H1 (cell line): ENCODE results near the gene CDH10. TPM values are rescaled to one million over a fixed set of nuclear protein-coding genes. Genes with fewer than 3 reads are reported as not detected.

ENCODE experiments used
- CTCF ChIA-PET: fragments of 300-600 bp; sonication (Branson Sonifier 250); formaldehyde crosslinking; loops from one replicate; lab custom pipeline; 2021; ENCODE audit not compliant: partially characterized antibody; lab: Charles Lee
- POLR2A ChIA-PET: fragments of 300-600 bp; sonication (Branson Sonifier 250); formaldehyde crosslinking; loops from one replicate; lab custom pipeline; 2021; ENCODE audit warnings: inconsistent platforms; ENCODE audit not compliant: partially characterized antibody; lab: Charles Lee
- DNase-seq, 2 experiments: peaks; one replicate each; pipeline versions ENCODE4 v3.0.0 to v3.0.0-alpha.2; 2010 to 2022; ENCODE audit warnings: low spot score in 2 of 2, low read depth in 1 of 2, mixed read lengths in 1 of 2
- FAIRE-seq: peaks from 2 replicates; lab custom pipeline; 2011; peaks lifted over from hg19 to GRCh38; lab: Jason Lieb, UNC
- H2AFZ ChIP-seq: 2 replicates; pipeline ENCODE4 v1.8.1; 2012; ENCODE audit warnings: low read length, inconsistent platforms
- H2AK5ac ChIP-seq: 2 replicates; pipeline ENCODE4 v1.6.1; 2013; ENCODE audit warnings: low read depth, low read length
- H2BK120ac ChIP-seq: replicated peaks from 2 replicates; pipeline ENCODE3; 2013; ENCODE audit warnings: low read depth, low read length, inconsistent platforms
- H2BK12ac ChIP-seq: 2 replicates; pipeline ENCODE4 v1.6.1; 2013; ENCODE audit warnings: low read depth, low read length
- H2BK15ac ChIP-seq: 2 replicates; pipeline ENCODE4 v1.6.1; 2013; ENCODE audit warnings: low read length
- H2BK20ac ChIP-seq: 2 replicates; pipeline ENCODE4 v1.6.1; 2013; ENCODE audit warnings: low read length
- H2BK5ac ChIP-seq: 2 replicates; pipeline ENCODE4 v1.6.1; 2013; ENCODE audit warnings: low read depth, low read length
- H3K14ac ChIP-seq: 2 replicates; pipeline ENCODE4 v1.6.1; 2013; ENCODE audit warnings: inconsistent platforms; ENCODE audit not compliant: insufficient read length
- H3K18ac ChIP-seq: 2 replicates; pipeline ENCODE4 v1.6.1; 2013; ENCODE audit warnings: low read length; ENCODE audit errors: extremely low read depth
- H3K23ac ChIP-seq: 2 replicates; pipeline ENCODE4 v1.6.1; 2013; ENCODE audit warnings: inconsistent platforms; ENCODE audit not compliant: insufficient read length
- H3K23me2 ChIP-seq: 2 replicates; pipeline ENCODE4 v1.6.1; 2013; ENCODE audit warnings: low read depth, low read length
- H3K27ac ChIP-seq: 2 replicates; pipeline ENCODE4 v1.6.1; 2011; ENCODE audit warnings: low read depth, low read length, inconsistent platforms
- H3K27me3 ChIP-seq, 4 experiments: replicated peaks in 1 of 4; 1 replicate in 1 of 4; 2 replicates in 3 of 4; pipeline versions ENCODE4 v1.6.1 to v1.8.1; 2011 to 2013; ENCODE audit warnings: low read length in 3 of 4, mild to moderate bottlenecking in 3 of 4, inconsistent platforms in 2 of 4, mixed read lengths in 2 of 4, moderate library complexity in 1 of 4; ENCODE audit not compliant: control insufficient read depth in 3 of 4, insufficient read depth in 3 of 4; ENCODE audit errors: extremely low read depth in 1 of 4
- H3K36me3 ChIP-seq, 4 experiments: 2 replicates each; pipeline versions ENCODE4 v1.6.1 to v1.8.1; 2011 to 2013; ENCODE audit warnings: mild to moderate bottlenecking in 4 of 4, low read length in 3 of 4, moderate library complexity in 2 of 4, control low read depth in 1 of 4, inconsistent platforms in 1 of 4; ENCODE audit not compliant: insufficient read depth in 4 of 4, control insufficient read depth in 2 of 4
- H3K4ac ChIP-seq: replicated peaks from 2 replicates; pipeline ENCODE3; 2013; ENCODE audit warnings: low read length, low read depth, mixed read lengths, inconsistent platforms; ENCODE audit not compliant: insufficient read length
- H3K4me1 ChIP-seq, 4 experiments: replicated peaks in 1 of 4; 1 replicate in 1 of 4; 2 replicates in 3 of 4; pipeline versions ENCODE4 v1.6.1 to v1.8.1; 2011 to 2013; ENCODE audit warnings: low read length in 3 of 4, inconsistent platforms in 2 of 4, mixed read lengths in 1 of 4; ENCODE audit not compliant: insufficient read depth in 4 of 4, control insufficient read depth in 3 of 4
- H3K4me2 ChIP-seq, 2 experiments: 2 replicates each; pipeline versions ENCODE4 v1.6.1 to v1.8.1; 2011 to 2013; ENCODE audit warnings: low read depth in 2 of 2, low read length in 2 of 2, control low read depth in 1 of 2, inconsistent platforms in 1 of 2, mild to moderate bottlenecking in 1 of 2; ENCODE audit not compliant: insufficient read depth in 1 of 2
- H3K4me3 ChIP-seq, 4 experiments: fragments of 200-600, 300-600 bp in 1 of 4; sonication (generic), shearing (Covaris generic), sonication (Bioruptor Twin) in 1 of 4; 2 replicates each; pipeline versions ENCODE4 v1.5.1 to v1.8.1; 2011 to 2016; ENCODE audit warnings: low read length in 4 of 4, low read depth in 3 of 4, control low read depth in 2 of 4, inconsistent platforms in 2 of 4, mild to moderate bottlenecking in 2 of 4, mixed read lengths in 1 of 4, moderate library complexity in 1 of 4; ENCODE audit not compliant: insufficient read depth in 2 of 4; ENCODE audit errors: extremely low read depth in 1 of 4
- H3K56ac ChIP-seq: replicated peaks from 2 replicates; pipeline ENCODE3; 2013; ENCODE audit warnings: low read depth, mild to moderate bottlenecking, mixed read lengths, low read length, inconsistent platforms; ENCODE audit not compliant: insufficient read length
- H3K79me1 ChIP-seq: 2 replicates; pipeline ENCODE4 v1.6.1; 2013; ENCODE audit warnings: low read depth, low read length, control low read depth
- H3K79me2 ChIP-seq, 2 experiments: 2 replicates each; pipeline versions ENCODE4 v1.6.1 to v1.8.1; 2012 to 2013; ENCODE audit warnings: low read length in 2 of 2, mild to moderate bottlenecking in 2 of 2, inconsistent platforms in 1 of 2; ENCODE audit not compliant: insufficient read depth in 2 of 2, control insufficient read depth in 1 of 2
- H3K9ac ChIP-seq, 4 experiments: replicated peaks in 1 of 4; 1 replicate in 1 of 4; 2 replicates in 3 of 4; pipeline versions ENCODE4 v1.6.1 to v1.8.1; 2011 to 2013; ENCODE audit warnings: low read depth in 3 of 4, low read length in 3 of 4, control low read depth in 2 of 4, mild to moderate bottlenecking in 2 of 4, moderate library complexity in 2 of 4, inconsistent platforms in 1 of 4; ENCODE audit errors: extremely low read depth in 1 of 4
- H3K9me3 ChIP-seq, 2 experiments: 2 replicates each; pipeline versions ENCODE4 v1.6.1 to v1.8.1; 2012 to 2013; ENCODE audit warnings: mild to moderate bottlenecking in 2 of 2, moderate library complexity in 2 of 2, control low read depth in 1 of 2, inconsistent platforms in 1 of 2, low read depth in 1 of 2, low read length in 1 of 2, mixed read lengths in 1 of 2; ENCODE audit not compliant: insufficient read depth in 2 of 2
- H4K20me1 ChIP-seq, 2 experiments: replicated peaks in 1 of 2; 2 replicates each; pipeline versions ENCODE3 to v1.8.1; 2011 to 2013; ENCODE audit warnings: inconsistent platforms in 2 of 2, low read length in 2 of 2, mild to moderate bottlenecking in 1 of 2; ENCODE audit not compliant: insufficient read depth in 2 of 2, control insufficient read depth in 1 of 2
- H4K5ac ChIP-seq: 2 replicates; pipeline ENCODE4 v1.6.1; 2013; ENCODE audit warnings: low read length, low read depth, mixed read lengths, inconsistent platforms; ENCODE audit not compliant: insufficient read length
- H4K8ac ChIP-seq: 2 replicates; pipeline ENCODE4 v1.8.0; 2013; ENCODE audit warnings: mild to moderate bottlenecking, moderate library complexity, low read length, inconsistent platforms; ENCODE audit not compliant: insufficient read depth; ENCODE audit errors: extremely low read depth
- H4K91ac ChIP-seq: replicated peaks from 2 replicates; pipeline ENCODE3; 2013; ENCODE audit warnings: low read length, mixed read lengths, inconsistent platforms; ENCODE audit not compliant: insufficient read length
- ATF2 ChIP-seq: IDR thresholded peaks from 2 replicates; pipeline ENCODE4 v1.6.1; 2012; ENCODE audit warnings: low read length, inconsistent platforms
- BCL11A ChIP-seq, 2 experiments: IDR thresholded peaks; one replicate each; pipeline ENCODE4 v1.6.1; 2011; ENCODE audit warnings: low read depth in 2 of 2, low read length in 2 of 2, mild to moderate bottlenecking in 2 of 2
- CHD2 ChIP-seq: IDR thresholded peaks from 2 replicates; pipeline ENCODE4 v1.6.1; 2012; ENCODE audit warnings: low read length, improper control_type of control experiment
- PHF8 ChIP-seq: fragments of 200-600 bp; sonication (generic); conservative IDR thresholded peaks from 2 replicates; pipeline ENCODE4 v1.7.1; 2012; ENCODE audit warnings: low read depth, mild to moderate bottlenecking, inconsistent platforms, low read length, moderate library complexity
- TAF1 ChIP-seq: IDR thresholded peaks from 2 replicates; pipeline ENCODE4 v1.6.1; 2011; ENCODE audit warnings: mild to moderate bottlenecking, low read depth, low read length
- TBP ChIP-seq: IDR thresholded peaks from 2 replicates; pipeline ENCODE4 v1.6.1; 2011; ENCODE audit warnings: low read depth, low read length, improper control_type of control experiment
- YY1 ChIP-seq: IDR thresholded peaks from 2 replicates; pipeline ENCODE4 v1.6.1; 2011; ENCODE audit warnings: low read depth, mild to moderate bottlenecking, low read length
- WGBS, 2 experiments: shearing (Covaris generic) in 1 of 2; methylation state at CpG; one replicate each; pipeline versions ENCODE4 v1.1.6 to v1.1.7; 2013 to 2015; ENCODE audit warnings: low lambda C conversion rate in 2 of 2, mixed read lengths in 2 of 2, inconsistent platforms in 1 of 2, low coverage in 1 of 2, missing lambda C conversion rate in 1 of 2; ENCODE audit not compliant: insufficient replicate concordance in 2 of 2, insufficient coverage in 1 of 2, insufficient read length in 1 of 2; ENCODE audit errors: extremely low coverage in 1 of 2, missing lambda C conversion rate in 1 of 2; 5-methylcytosine and 5-hydroxymethylcytosine counted together
- polyA plus RNA-seq, 7 experiments: library from polyadenylated mRNA; depleted of rRNA in 3 of 7; stranded (reverse) in 5 of 7; unstranded in 2 of 7; fragments of >200 nt in 5 of 7; fragments of 200-250 nt in 2 of 7; gene quantifications; 1 replicate in 5 of 7; 2 replicates in 1 of 7; 4 replicates in 1 of 7; pipeline versions ENCODE4 v1.2.1 to v1.2.3, GENCODE V29; 2011 to 2013; ENCODE audit warnings: missing spikeins in 2 of 7, mixed read lengths in 2 of 7
- total RNA-seq: library from RNA; stranded (reverse); fragmentation: NEBNext Ultra II Directional; extraction: Animal tissue kit (Norgen Biotek cat#: 25700); gene quantifications from 2 replicates; pipeline ENCODE4 v1.2.1, GENCODE V29; 2021

CDH10 gene
- total and polyA plus RNA-seq, 2 of the 8 experiments (the other 6 are each of a cell fraction or from before 2014, with no cell fraction given) = 0.11 TPM; not detected in 1

GRCh38 chr5:24649531-24649930, 4.8 kb upstream of the CDH10 start:
- Histone ChIP-seq H3K27me3 (no peaks in the 10 kb centered on the region), H3K4me1 (peaks cover 0 to 10% (median 3%) of the 10 kb centered on the region in 4 experiments; a peak in 4 of 7 replicates), H3K14ac (no peak overlapping the region), H3K36me3 (no peaks in the 10 kb centered on the region), H2BK12ac (no peak overlapping the region), H4K8ac (no peak overlapping the region), H3K9ac (no peak overlapping the region), H3K9me3 (no peaks in the 10 kb centered on the region; a peak in 1 of 4 replicates), H3K27ac (no peak overlapping the region), H2BK120ac (no peak overlapping the region), H2BK5ac (no peak overlapping the region), H2BK15ac (no peak overlapping the region), H2BK20ac (no peak overlapping the region), H3K79me2 (no peaks in the 10 kb centered on the region), H3K4ac (no peak overlapping the region), H3K56ac (no peak overlapping the region), H2AK5ac (no peak overlapping the region), H4K20me1 (peaks cover 0 to 2% of the 10 kb centered on the region in 2 experiments), H3K23ac (no peak overlapping the region), H2AFZ (no peak overlapping the region), H3K4me2 (no peak overlapping the region), H4K91ac (no peak overlapping the region), H3K23me2 (no peaks in the 10 kb centered on the region), H3K18ac (no peak overlapping the region), H3K4me3 (no peak overlapping the region), H3K79me1 (no peaks in the 10 kb centered on the region), H4K5ac (no peak overlapping the region)
- DNase-seq (no peak), FAIRE-seq (no peak)
- ChIA-PET CTCF (interaction anchor here (0.6 kb wide), 1 partner anchor 65 kb away, joined by 5 read pairs; no protein-coding TSS in a partner anchor), POLR2A (no interaction called here)
- WGBS, 2 experiments = 93% methylated on average over 3 of the region's 3 CpGs; no CpG with 5 or more reads in 1 of the 2 experiments
- TF ChIP-seq CHD2 = no peak
- no peak for TF ChIP-seq TBP
- TF ChIP-seq PHF8 = no peak
- no peak for TF ChIP-seq TAF1
- TF ChIP-seq YY1 = no peak
- TF ChIP-seq ATF2 = no peak
- no peak for TF ChIP-seq BCL11A (IDR thresholded peaks at IDR 0.05; ENCODE audit: low read depth in 2 of 2, low read length in 2 of 2)
